ENCODE data around the gene AOPEP.

Gene AOPEP

DNA sequence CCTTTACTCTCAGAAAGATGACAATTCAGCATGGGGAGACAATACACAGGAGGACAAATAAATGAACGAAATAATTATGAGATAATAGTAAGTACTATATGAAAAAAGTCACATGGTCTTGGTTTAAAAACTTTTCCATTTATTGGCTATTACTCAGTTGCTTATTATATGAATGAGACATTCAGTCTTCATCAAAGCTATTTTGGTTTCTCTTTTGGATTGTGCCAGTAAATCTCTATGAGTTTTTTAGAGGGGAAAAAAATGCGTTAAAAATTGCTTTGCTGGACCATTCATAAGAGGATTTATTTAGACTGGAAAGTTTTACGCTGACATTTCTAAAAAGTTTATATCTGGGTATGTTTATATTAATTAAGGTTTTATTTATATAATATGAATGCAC lies 137.7 kb downstream of the AOPEP start:
- Mint-ChIP-seq H3K9me3 (no peaks in the 10 kb centered on the region), H3K27me3 (no peaks in the 10 kb centered on the region), H3K36me3 (ENCODE audit: insufficient read depth) (peaks cover 18% of the 10 kb centered on the region), H3K27ac (no peak overlapping the region), H3K4me1 (ENCODE audit: low read depth in 2 of 2) (peaks cover 36 to 45% of the 10 kb centered on the region in 2 donors), H3K4me3 (no peak overlapping the region)
- DNase-seq (no peak), ATAC-seq (replicated peaks) (no peak)

DNA sequence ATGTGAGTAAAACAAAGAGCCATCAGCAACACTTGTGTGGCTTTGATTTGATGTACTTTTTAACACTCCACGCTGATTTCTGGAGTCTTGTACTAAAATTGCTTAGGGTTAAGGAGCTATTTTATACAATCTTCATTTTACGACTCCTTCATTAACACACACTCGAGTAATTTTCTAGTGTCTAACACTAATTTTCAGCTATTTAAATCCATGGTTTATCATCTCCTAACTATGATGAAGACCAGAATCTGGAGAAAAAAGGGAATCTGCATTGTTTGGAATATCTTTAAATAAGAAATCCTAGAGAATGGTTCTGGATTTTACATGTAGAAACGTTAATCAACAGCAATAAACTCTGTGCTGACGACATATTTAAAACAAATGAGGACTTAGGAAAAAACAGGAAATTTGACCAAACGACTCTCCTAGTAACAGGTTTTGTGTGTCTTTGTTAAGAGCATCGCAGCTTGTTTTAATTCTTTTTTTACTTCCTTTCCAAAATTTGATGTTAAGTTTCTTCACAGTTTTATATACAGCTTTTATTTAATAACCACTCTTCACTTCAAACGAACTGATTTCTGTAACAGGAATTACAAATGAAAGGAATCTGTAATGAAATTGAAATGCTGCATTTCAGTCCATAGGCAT lies 138.5 kb downstream of the AOPEP start:
- ATAC-seq (replicated peaks) = no peak
- Mint-ChIP-seq H3K4me3 (no peak overlapping the region), H3K27ac (no peak overlapping the region), H3K36me3 (ENCODE audit: insufficient read depth) (peaks cover 16% of the 10 kb centered on the region), H3K4me1 (ENCODE audit: low read depth in 2 of 2) (peaks cover 28 to 37% of the 10 kb centered on the region in 2 donors), H3K9me3 (no peaks in the 10 kb centered on the region), H3K27me3 (no peaks in the 10 kb centered on the region)
- DNase-seq = no peak

DNA sequence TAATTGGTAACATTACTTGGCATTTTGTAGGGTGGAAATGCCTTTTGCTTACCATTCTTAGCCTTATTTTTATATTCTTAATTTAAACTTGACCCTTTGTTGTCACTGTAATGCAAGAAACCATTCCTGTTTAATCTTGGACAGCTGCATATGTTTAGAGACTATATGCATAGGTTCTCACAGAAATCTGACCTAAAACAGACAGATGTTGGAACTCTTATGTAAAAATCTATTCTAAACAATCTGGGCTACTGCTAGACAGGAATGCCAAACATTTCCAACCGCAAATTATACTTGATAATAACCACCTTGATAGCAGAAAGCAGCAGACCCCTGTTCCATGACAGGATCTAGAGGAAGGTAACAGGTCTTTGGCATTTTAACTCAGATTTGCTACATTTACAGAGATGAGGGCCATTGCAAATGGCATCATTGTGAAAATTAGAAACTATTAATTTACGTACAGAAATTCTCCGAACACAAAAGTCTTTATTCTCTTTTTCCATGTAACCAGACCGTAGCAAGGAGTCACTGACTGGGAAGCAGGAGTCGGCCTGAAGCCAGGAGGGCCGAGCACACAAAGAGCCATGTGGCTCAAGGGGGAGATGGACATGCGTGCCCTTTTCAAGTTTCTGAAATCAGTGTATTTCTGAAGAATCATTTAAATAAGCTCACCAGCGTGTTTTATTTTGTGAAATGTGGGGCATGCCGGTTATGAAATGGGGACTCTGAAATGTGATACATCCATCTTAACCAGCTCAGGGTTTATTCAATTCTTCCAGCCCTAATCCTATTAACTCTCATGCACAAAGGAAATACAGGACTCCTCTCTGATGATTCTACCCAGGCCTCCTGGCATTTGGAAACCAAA lies 139.3 kb downstream of the AOPEP start:
- peaks cover 16% of the 10 kb centered on the region for H3K36me3 Mint-ChIP-seq (ENCODE audit: insufficient read depth)
- ATAC-seq (replicated peaks) (no peak), DNase-seq (no peak)
- no peak overlapping the region for H3K27ac Mint-ChIP-seq
- no peaks in the 10 kb centered on the region for H3K9me3 Mint-ChIP-seq
- H3K4me1 Mint-ChIP-seq (ENCODE audit: low read depth in 2 of 2) = peaks cover 27 to 34% of the 10 kb centered on the region in 2 donors
- H3K27me3 Mint-ChIP-seq = no peaks in the 10 kb centered on the region
- no peak overlapping the region for H3K4me3 Mint-ChIP-seq

DNA sequence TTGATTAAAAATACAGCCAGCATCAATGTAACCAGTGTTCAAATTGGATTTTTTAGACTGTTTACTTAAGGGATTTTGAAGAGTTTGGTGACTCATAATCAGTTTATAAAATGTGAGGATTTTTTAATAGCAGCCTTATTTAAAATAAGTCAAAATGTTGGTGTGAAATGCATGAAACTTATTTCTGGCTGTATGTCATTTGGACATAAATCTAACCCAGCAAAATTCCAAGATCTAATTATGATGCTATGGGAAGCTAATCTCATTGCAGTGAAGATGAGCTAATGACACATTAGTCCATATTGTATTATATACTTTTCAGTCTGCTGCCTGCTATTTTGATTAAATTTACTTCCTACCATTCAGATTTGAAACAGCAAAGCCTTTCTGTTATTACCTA lies 140.3 kb downstream of the AOPEP start:
- ATAC-seq (replicated peaks) = no peak
- H3K27me3 Mint-ChIP-seq = no peaks in the 10 kb centered on the region
- peaks cover 0 to 5% of the 10 kb centered on the region in 2 donors for H3K9me3 Mint-ChIP-seq
- H3K4me1 Mint-ChIP-seq (ENCODE audit: low read depth in 2 of 2) = peaks cover 23 to 34% of the 10 kb centered on the region in 2 donors
- H3K4me3 Mint-ChIP-seq = no peak overlapping the region
- DNase-seq = no peak
- H3K27ac Mint-ChIP-seq = no peak overlapping the region
- peaks cover 13% of the 10 kb centered on the region for H3K36me3 Mint-ChIP-seq (ENCODE audit: insufficient read depth)

- ATAC-seq (replicated peaks) = no peak
- no peak for DNase-seq
- Mint-ChIP-seq H3K4me1 (ENCODE audit: low read depth in 2 of 2) (peaks cover 21 to 35% of the 10 kb centered on the region in 2 donors), H3K9me3 (peaks cover 0 to 5% of the 10 kb centered on the region in 2 donors), H3K36me3 (ENCODE audit: insufficient read depth) (peaks cover 13% of the 10 kb centered on the region), H3K27ac (no peak overlapping the region), H3K4me3 (no peak overlapping the region), H3K27me3 (no peaks in the 10 kb centered on the region)
These were observed 140.9 kb downstream of the AOPEP start for GRCh38 chr9:94867281-94867841.

- DNase-seq = no peak
- H3K4me3 Mint-ChIP-seq = no peak overlapping the region
- no peaks in the 10 kb centered on the region for H3K27me3 Mint-ChIP-seq
- no peak overlapping the region for H3K27ac Mint-ChIP-seq
- H3K36me3 Mint-ChIP-seq (ENCODE audit: insufficient read depth) = peaks cover 11% of the 10 kb centered on the region
- ATAC-seq (replicated peaks) = no peak
- peaks cover 16 to 30% of the 10 kb centered on the region in 2 donors for H3K4me1 Mint-ChIP-seq (ENCODE audit: low read depth in 2 of 2)
- peaks cover 0 to 5% of the 10 kb centered on the region in 2 donors for H3K9me3 Mint-ChIP-seq
These were observed 141.4 kb downstream of the AOPEP start for GRCh38 chr9:94867842-94868312.

GRCh38 chr9:94868464-94868863 lies 142.0 kb downstream of the AOPEP start:
- H3K4me3 Mint-ChIP-seq = no peak overlapping the region
- H3K36me3 Mint-ChIP-seq (ENCODE audit: insufficient read depth) = peaks cover 5% of the 10 kb centered on the region
- no peak for ATAC-seq (replicated peaks)
- H3K9me3 Mint-ChIP-seq = peaks cover 0 to 5% of the 10 kb centered on the region in 2 donors
- no peaks in the 10 kb centered on the region for H3K27me3 Mint-ChIP-seq
- peaks cover 16 to 29% of the 10 kb centered on the region in 2 donors for H3K4me1 Mint-ChIP-seq (ENCODE audit: low read depth in 2 of 2)
- no peak for DNase-seq
- H3K27ac Mint-ChIP-seq = no peak overlapping the region

DNA sequence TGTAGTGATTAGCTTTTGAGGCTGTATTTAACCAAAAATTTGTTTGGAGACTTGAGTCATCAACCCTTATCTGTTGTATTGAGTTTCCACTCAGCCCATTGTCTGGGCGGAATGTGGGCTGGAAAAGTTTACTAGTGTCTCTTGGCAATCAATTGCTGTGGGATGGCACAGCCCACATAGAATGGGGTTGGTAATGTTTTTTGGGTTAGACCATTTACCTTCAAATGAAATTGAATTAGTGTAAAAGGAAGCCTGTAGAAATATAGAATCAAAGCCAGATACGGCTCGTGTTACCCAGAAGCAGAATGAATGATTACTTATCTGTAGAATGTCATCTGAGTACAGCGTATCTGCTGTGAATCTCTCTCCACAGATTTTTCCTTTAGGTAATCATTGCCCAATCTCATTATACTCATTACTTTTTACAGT lies 142.9 kb downstream of the AOPEP start:
- peaks cover 12 to 20% of the 10 kb centered on the region in 2 donors for H3K4me1 Mint-ChIP-seq (ENCODE audit: low read depth in 2 of 2)
- no peak overlapping the region for H3K4me3 Mint-ChIP-seq
- H3K36me3 Mint-ChIP-seq (ENCODE audit: insufficient read depth) = peaks cover 5% of the 10 kb centered on the region
- no peak for ATAC-seq (replicated peaks)
- no peak overlapping the region for H3K27ac Mint-ChIP-seq
- no peaks in the 10 kb centered on the region for H3K27me3 Mint-ChIP-seq
- H3K9me3 Mint-ChIP-seq = peaks cover 0 to 5% of the 10 kb centered on the region in 2 donors
- no peak for DNase-seq

DNA sequence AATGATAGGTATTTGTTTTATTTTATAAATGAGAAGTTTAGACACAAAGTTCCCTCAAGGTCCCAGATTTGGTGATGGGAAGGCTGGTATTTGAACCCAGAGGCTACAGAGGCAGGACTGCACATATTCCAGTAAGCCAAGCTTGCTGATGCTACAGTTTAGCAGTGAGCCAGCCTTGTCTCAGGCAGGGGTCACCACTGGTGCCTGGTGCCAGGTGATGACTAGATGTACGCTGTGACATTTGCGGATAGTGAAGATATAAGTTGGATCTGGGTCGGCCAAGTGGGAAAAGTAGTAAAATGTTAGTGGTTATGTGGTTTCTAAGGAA lies 143.9 kb downstream of the AOPEP start:
- Mint-ChIP-seq H3K27ac (peak overlapping the region; percentile 79 to 86), H3K27me3 (no peaks in the 10 kb centered on the region), H3K4me1 (ENCODE audit: low read depth in 2 of 2) (peaks cover 12 to 20% of the 10 kb centered on the region in 2 donors), H3K9me3 (peaks cover 0 to 5% of the 10 kb centered on the region in 2 donors), H3K4me3 (peak overlapping the region in 1 of 2 donors; percentile 61), H3K36me3 (ENCODE audit: insufficient read depth) (peaks cover 5% of the 10 kb centered on the region)
- DNase-seq (no peak), ATAC-seq (replicated peaks) (no peak)

DNA sequence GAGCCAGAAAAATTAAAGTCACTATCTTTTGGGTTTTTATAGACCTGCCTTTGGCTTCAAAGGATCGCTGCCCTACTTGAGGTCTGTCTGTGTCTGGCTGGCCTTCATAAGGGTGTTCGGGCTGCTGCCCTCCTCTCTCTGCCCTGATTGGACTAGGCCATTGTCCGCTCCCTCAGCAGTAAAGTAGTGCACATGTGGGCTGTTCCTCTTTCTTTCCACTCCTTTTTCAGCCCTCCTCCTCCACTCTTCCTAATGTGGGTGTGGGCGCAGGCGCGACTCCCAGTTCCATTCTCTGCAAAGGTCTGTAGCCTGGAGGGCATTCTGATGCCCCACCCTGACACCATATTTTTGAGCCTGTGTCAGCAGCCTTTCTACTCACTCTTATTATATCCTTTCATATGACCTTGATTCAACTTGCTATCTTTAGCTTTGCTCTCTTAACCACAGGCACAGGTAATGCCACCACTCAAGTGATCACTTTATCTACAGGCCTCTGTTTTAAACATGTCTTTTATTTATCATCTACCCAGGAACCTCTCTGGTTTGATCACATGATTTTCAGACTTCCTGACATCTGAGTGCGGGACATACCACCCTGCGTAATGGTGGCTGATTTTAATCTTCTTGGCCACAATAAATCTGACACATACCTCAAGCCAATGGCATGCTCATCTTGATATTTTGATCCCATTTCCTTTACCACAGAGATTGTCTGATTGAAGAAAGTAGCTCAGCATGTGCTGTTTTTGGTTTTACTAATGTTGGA lies 144.5 kb downstream of the AOPEP start:
- Mint-ChIP-seq H3K4me3 (peak overlapping the region; percentile 57 to 61), H3K36me3 (ENCODE audit: insufficient read depth) (peaks cover 5% of the 10 kb centered on the region), H3K9me3 (peaks cover 0 to 5% of the 10 kb centered on the region in 2 donors), H3K27me3 (no peaks in the 10 kb centered on the region), H3K27ac (peak overlapping the region; percentile 79 to 86), H3K4me1 (ENCODE audit: low read depth in 2 of 2) (peaks cover 12 to 20% of the 10 kb centered on the region in 2 donors)
- peak; percentile 44 to 55 (median 53) for DNase-seq
- peak; percentile 96 for ATAC-seq (replicated peaks)

DNA sequence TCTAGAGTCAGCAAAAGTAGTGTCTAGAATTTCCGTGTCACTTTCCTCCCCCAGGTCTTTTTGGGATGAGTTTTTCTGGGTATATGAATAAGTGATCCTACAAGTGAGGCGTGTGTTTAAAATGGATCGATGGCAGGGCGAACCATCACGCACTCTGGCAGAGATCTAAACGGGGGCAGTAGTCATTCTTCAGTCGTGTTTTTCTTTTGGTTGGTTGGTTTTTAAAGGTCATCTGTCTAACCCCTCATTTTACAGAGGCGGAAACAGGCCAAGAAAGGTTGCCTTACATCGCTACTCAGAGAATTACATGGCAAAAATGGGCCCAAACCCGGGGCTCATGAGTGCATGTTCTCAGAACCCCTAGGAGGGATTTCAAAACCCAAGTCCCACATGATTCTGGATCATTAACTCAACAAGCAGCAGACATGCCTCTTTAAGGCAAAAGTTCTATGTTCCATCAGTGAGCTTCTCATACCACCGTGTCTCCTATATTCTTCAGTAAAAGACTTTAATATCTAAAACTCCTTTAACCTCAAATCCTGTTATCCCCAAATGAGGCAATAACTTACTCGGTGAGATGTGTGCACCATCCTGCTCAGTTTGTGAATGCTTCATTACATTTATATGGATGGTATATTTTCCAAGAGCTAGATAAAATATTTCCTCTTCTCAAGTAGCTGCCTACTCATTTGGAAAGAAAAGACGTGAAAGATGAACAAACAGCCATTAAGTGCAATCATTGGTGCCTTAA lies 145.8 kb downstream of the AOPEP start:
- no peak for DNase-seq
- Mint-ChIP-seq H3K4me1 (ENCODE audit: low read depth in 2 of 2) (peaks cover 12 to 20% of the 10 kb centered on the region in 2 donors), H3K4me3 (no peak overlapping the region), H3K9me3 (peaks cover 0 to 5% of the 10 kb centered on the region in 2 donors), H3K27ac (no peak overlapping the region), H3K36me3 (ENCODE audit: insufficient read depth) (peaks cover 5% of the 10 kb centered on the region), H3K27me3 (no peaks in the 10 kb centered on the region)
- ATAC-seq (replicated peaks) = no peak

DNA sequence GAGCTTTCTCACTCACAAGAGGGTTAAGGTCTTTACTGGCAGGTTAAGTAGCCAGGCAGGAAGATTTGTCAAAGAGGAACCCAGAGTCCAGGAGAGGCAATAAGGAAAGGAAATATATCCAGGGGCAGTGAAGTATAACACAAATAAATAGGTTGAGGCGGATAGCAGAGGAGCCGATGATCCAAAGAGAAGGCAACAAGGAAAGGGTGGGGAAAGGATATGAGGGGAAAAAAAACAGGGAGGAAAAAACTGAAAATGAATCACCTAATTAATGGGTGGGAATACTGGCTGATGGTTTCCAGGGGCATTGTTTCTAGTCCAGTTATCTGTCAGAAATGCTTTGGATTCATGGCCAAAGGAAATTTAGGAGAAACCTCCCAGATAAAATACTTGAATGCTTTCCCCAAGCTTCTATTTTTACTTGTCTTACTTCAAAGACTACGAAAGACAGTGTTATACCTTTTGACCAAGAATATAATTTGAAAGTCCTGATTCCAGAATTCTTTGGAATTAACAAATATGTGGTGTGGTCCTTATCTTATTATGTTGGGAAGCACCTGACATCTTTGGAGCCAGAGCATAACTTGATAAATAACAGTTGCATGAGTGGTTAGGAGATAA lies 146.5 kb downstream of the AOPEP start:
- ATAC-seq (replicated peaks) (no peak), DNase-seq (no peak)
- Mint-ChIP-seq H3K4me3 (no peak overlapping the region), H3K4me1 (ENCODE audit: low read depth in 2 of 2) (peaks cover 12 to 21% of the 10 kb centered on the region in 2 donors), H3K27me3 (no peaks in the 10 kb centered on the region), H3K36me3 (ENCODE audit: insufficient read depth) (peaks cover 5% of the 10 kb centered on the region), H3K27ac (no peak overlapping the region), H3K9me3 (peaks cover 0 to 5% of the 10 kb centered on the region in 2 donors)

Measured in effector memory CD8-positive, alpha-beta T cell (primary cell).